ENCODE measurements around the gene ZBTB3.
"Not testable (repeated sequence)": the region's sequence is repeated elsewhere in the genome, so short reads cannot be mapped to it uniquely, and the experiment has no call there.

Gene ZBTB3

GRCh38 chr11:62753736-62754603, at the start of gene ZBTB3:
Gene ZBTB3 (minus strand): TSS chr11:62754160. CDS start chr11:62753664, 496 bp downstream.
- DNase-seq (ENCODE audit: low read depth) = peak; percentile 98

- no peak for DNase-seq (ENCODE audit: low read depth)
These were observed 47.1 kb upstream of the ZBTB3 start for GRCh38 chr11:62801071-62801470.

GRCh38 chr11:62799486-62799885, 45.5 kb upstream of the ZBTB3 start:
- DNase-seq (ENCODE audit: low read depth) = no peak

- no peak for DNase-seq (ENCODE audit: low read depth)
These were observed 42.3 kb upstream of the ZBTB3 start for GRCh38 chr11:62796281-62796680.

GRCh38 chr11:62794201-62794775, 40.3 kb upstream of the ZBTB3 start:
- DNase-seq (ENCODE audit: low read depth) = no peak

- no peak for DNase-seq (ENCODE audit: low read depth)
These were observed 38.2 kb upstream of the ZBTB3 start for GRCh38 chr11:62792202-62792575.

- DNase-seq (ENCODE audit: low read depth) = peak; percentile 77
These were observed 37.7 kb upstream of the ZBTB3 start, which contains the start of gene TMEM223 for GRCh38 chr11:62791501-62792201. Gene TMEM223 (minus strand): TSS chr11:62792006. CDS start chr11:62791994, 12 bp downstream.

- no peak for DNase-seq (ENCODE audit: low read depth)
These were observed 35.6 kb upstream of the ZBTB3 start for GRCh38 chr11:62789576-62789975.

GRCh38 chr11:62788991-62789390, 35.0 kb upstream of the ZBTB3 start:
- no peak for DNase-seq (ENCODE audit: low read depth)

GRCh38 chr11:62787005-62787759, 33.2 kb upstream of the ZBTB3 start, which contains the start of gene TMEM179B:
Gene TMEM179B (plus strand): TSS chr11:62787402. CDS start chr11:62787432, 30 bp downstream.
- peak; percentile 97 for DNase-seq (ENCODE audit: low read depth)

GRCh38 chr11:62786318-62787004, 32.5 kb upstream of the ZBTB3 start:
- peak; percentile 67 for DNase-seq (ENCODE audit: low read depth)

- no peak for DNase-seq (ENCODE audit: low read depth)
These were observed 28.8 kb upstream of the ZBTB3 start for GRCh38 chr11:62782753-62783152.

- DNase-seq (ENCODE audit: low read depth) = no peak
These were observed 24.5 kb upstream of the ZBTB3 start for GRCh38 chr11:62778441-62778840.

- no peak for DNase-seq (ENCODE audit: low read depth)
These were observed 23.4 kb upstream of the ZBTB3 start for GRCh38 chr11:62777389-62777788.

GRCh38 chr11:62775646-62776045, 21.7 kb upstream of the ZBTB3 start:
- DNase-seq (ENCODE audit: low read depth) = no peak

- DNase-seq (ENCODE audit: low read depth) = no peak
These were observed 20.4 kb upstream of the ZBTB3 start for GRCh38 chr11:62774407-62774806.

- peak; percentile 81 for DNase-seq (ENCODE audit: low read depth)
These were observed 17.4 kb upstream of the ZBTB3 start, which contains the start of gene TAF6L for GRCh38 chr11:62771144-62772021. Gene TAF6L (plus strand): TSS chr11:62771396. CDS start chr11:62775784, 4,388 bp downstream.

GRCh38 chr11:62770778-62771143, 16.8 kb upstream of the ZBTB3 start:
- no peak for DNase-seq (ENCODE audit: low read depth)

GRCh38 chr11:62760867-62761227, 6.9 kb upstream of the ZBTB3 start:
- not testable (repeated sequence) for DNase-seq (ENCODE audit: low read depth)

All from stimulated activated CD8-positive, alpha-beta memory T cell treated with anti-CD3 and anti-CD28 coated beads, Interleukin-15, amount 100 ng/mL, for 1 hour (primary cell).